C4-2B (cell line): ENCODE results near the gene CTNND1.

Experiments used
- H3K27ac ChIP-seq: fragments of 450-650 bp; 2 replicates; pipeline ENCODE4 v1.5.1; 2017
- ZFX ChIP-seq: fragments of 450-650 bp; IDR thresholded peaks from 2 replicates; pipeline ENCODE4 v1.6.1; 2017
- TF ChIP-seq, protein P1 (sequence below): fragments of 450-650 bp; conservative IDR thresholded peaks from 2 replicates; pipeline ENCODE4 v1.5.1; 2017; ENCODE audit warnings: mild to moderate bottlenecking

CTNND1 gene

GRCh38 chr11:57867966-57868365 is 106.4 kb downstream of the CTNND1 start:
- no peak for TF ChIP-seq ZFX
- TF ChIP-seq, protein P1, sequence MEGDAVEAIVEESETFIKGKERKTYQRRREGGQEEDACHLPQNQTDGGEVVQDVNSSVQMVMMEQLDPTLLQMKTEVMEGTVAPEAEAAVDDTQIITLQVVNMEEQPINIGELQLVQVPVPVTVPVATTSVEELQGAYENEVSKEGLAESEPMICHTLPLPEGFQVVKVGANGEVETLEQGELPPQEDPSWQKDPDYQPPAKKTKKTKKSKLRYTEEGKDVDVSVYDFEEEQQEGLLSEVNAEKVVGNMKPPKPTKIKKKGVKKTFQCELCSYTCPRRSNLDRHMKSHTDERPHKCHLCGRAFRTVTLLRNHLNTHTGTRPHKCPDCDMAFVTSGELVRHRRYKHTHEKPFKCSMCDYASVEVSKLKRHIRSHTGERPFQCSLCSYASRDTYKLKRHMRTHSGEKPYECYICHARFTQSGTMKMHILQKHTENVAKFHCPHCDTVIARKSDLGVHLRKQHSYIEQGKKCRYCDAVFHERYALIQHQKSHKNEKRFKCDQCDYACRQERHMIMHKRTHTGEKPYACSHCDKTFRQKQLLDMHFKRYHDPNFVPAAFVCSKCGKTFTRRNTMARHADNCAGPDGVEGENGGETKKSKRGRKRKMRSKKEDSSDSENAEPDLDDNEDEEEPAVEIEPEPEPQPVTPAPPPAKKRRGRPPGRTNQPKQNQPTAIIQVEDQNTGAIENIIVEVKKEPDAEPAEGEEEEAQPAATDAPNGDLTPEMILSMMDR = no peak
- no peak overlapping the region for H3K27ac ChIP-seq

- TF ChIP-seq ZFX = no peak
- TF ChIP-seq, protein P1 = no peak
- H3K27ac ChIP-seq = no peak overlapping the region
These were observed 106.9 kb downstream of the CTNND1 start for GRCh38 chr11:57868491-57868890.
